Progenitor cell of endocrine pancreas (in vitro differentiated cells): ENCODE measurements around the gene ZNF212. TPM values are rescaled to one million over a fixed set of nuclear protein-coding genes. Genes with fewer than 3 reads are reported as not detected.

Experiments used
- DNase-seq: peaks from one replicate; pipeline ENCODE4 v3.0.0; 2021; ENCODE audit warnings: low spot score; ENCODE audit not compliant: unreplicated experiment
- H3K27ac Mint-ChIP-seq: 2 replicates; pipeline ENCODE4 v1.8.0; 2021; ENCODE audit warnings: mild to moderate bottlenecking, moderate library complexity, mixed read lengths
- H3K27me3 Mint-ChIP-seq: 2 replicates; pipeline ENCODE4 v1.8.0; 2021; ENCODE audit warnings: mixed read lengths
- H3K36me3 Mint-ChIP-seq: 2 replicates; pipeline ENCODE4 v1.8.0; 2022; ENCODE audit warnings: mixed read lengths; ENCODE audit not compliant: insufficient read depth
- H3K4me1 Mint-ChIP-seq: 2 replicates; pipeline ENCODE4 v1.8.0; 2021; ENCODE audit warnings: low read depth, mixed read lengths
- H3K4me3 Mint-ChIP-seq: 2 replicates; pipeline ENCODE4 v1.8.0; 2021; ENCODE audit warnings: low read depth, mild to moderate bottlenecking, moderate library complexity, mixed read lengths
- H3K9me3 Mint-ChIP-seq: 2 replicates; pipeline ENCODE4 v1.8.0; 2021; ENCODE audit warnings: low read depth, mixed read lengths
- CTCF ChIP-seq: fragments of 200-600 bp; sonication (generic); IDR thresholded peaks from one replicate; pipeline ENCODE4 v1.5.0; 2021; ENCODE audit warnings: antibody characterized with exemption, mild to moderate bottlenecking; ENCODE audit not compliant: unreplicated experiment
- total RNA-seq: library from RNA; stranded (reverse); gene quantifications from 2 replicates; pipeline ENCODE4 v1.2.1, GENCODE V29; 2021

Gene ZNF212
- total RNA-seq, 1 donor from 2014 or later: 19.4 TPM

GRCh38 chr7:149279111-149279743 lies 39.8 kb downstream of the ZNF212 start:
- H3K27me3 Mint-ChIP-seq: no peaks in the 10 kb centered on the region
- no peak for DNase-seq
- H3K27ac Mint-ChIP-seq: peak overlapping the region; percentile 65
- no peaks in the 10 kb centered on the region for H3K4me1 Mint-ChIP-seq
- no peak overlapping the region for H3K4me3 Mint-ChIP-seq
- TF ChIP-seq CTCF: no peak
- peaks cover 24% of the 10 kb centered on the region for H3K36me3 Mint-ChIP-seq
- peaks cover 5% of the 10 kb centered on the region for H3K9me3 Mint-ChIP-seq

- H3K4me1 Mint-ChIP-seq: no peaks in the 10 kb centered on the region
- peaks cover 17% of the 10 kb centered on the region for H3K36me3 Mint-ChIP-seq
- no peak for TF ChIP-seq CTCF
- no peaks in the 10 kb centered on the region for H3K9me3 Mint-ChIP-seq
- no peaks in the 10 kb centered on the region for H3K27me3 Mint-ChIP-seq
- DNase-seq: no peak
- H3K4me3 Mint-ChIP-seq: no peak overlapping the region
- H3K27ac Mint-ChIP-seq: no peak overlapping the region
These were observed 40.7 kb downstream of the ZNF212 start for GRCh38 chr7:149280151-149280550.

- DNase-seq: no peak
- peaks cover 17% of the 10 kb centered on the region for H3K36me3 Mint-ChIP-seq
These were observed 41.4 kb downstream of the ZNF212 start for GRCh38 chr7:149280661-149281507.

GRCh38 chr7:149281508-149282330 lies 42.3 kb downstream of the ZNF212 start:
- DNase-seq: no peak
- Mint-ChIP-seq H3K4me3 (no peak overlapping the region), H3K27me3 (peaks cover 9% of the 10 kb centered on the region), H3K9me3 (no peaks in the 10 kb centered on the region), H3K36me3 (peaks cover 16% of the 10 kb centered on the region), H3K27ac (no peak overlapping the region), H3K4me1 (peaks cover 1% of the 10 kb centered on the region)
- TF ChIP-seq CTCF: no peak

More at GRCh38 chr7:149280661-149281507, 41.4 kb downstream of the ZNF212 start:
- no peak overlapping the region for H3K27ac Mint-ChIP-seq
- H3K27me3 Mint-ChIP-seq: peaks cover 4% of the 10 kb centered on the region
- TF ChIP-seq CTCF: no peak
- H3K4me1 Mint-ChIP-seq: peaks cover 1% of the 10 kb centered on the region
- no peak overlapping the region for H3K4me3 Mint-ChIP-seq
- no peaks in the 10 kb centered on the region for H3K9me3 Mint-ChIP-seq

- TF ChIP-seq CTCF: no peak
- Mint-ChIP-seq H3K4me3 (no peak overlapping the region), H3K4me1 (peaks cover 1% of the 10 kb centered on the region), H3K9me3 (no peaks in the 10 kb centered on the region), H3K27ac (peak overlapping the region; percentile 33), H3K27me3 (peaks cover 9% of the 10 kb centered on the region), H3K36me3 (peaks cover 13% of the 10 kb centered on the region)
- DNase-seq: no peak
These were observed 42.8 kb downstream of the ZNF212 start for GRCh38 chr7:149282331-149282655.
